Nephron progenitor cell (in vitro differentiated cells): ENCODE data around the gene EPB41.
A peak's percentile ranks its signal among the peaks of the same experiment; 100 is the strongest.

Source experiments
- DNase-seq: peaks from one replicate; pipeline ENCODE4 v3.0.0; 2021
- H3K27ac Mint-ChIP-seq: 2 replicates; pipeline ENCODE4 v1.8.0; 2021; ENCODE audit warnings: mild to moderate bottlenecking, moderate library complexity, mixed read lengths
- H3K27me3 Mint-ChIP-seq: 2 replicates; pipeline ENCODE4 v1.8.0; 2021; ENCODE audit warnings: mild to moderate bottlenecking, low read depth, mixed read lengths; ENCODE audit not compliant: poor library complexity
- H3K36me3 Mint-ChIP-seq: 2 replicates; pipeline ENCODE4 v1.8.0; 2021; ENCODE audit warnings: low read depth, mixed read lengths
- H3K4me1 Mint-ChIP-seq: 2 replicates; pipeline ENCODE4 v1.8.0; 2021; ENCODE audit warnings: mixed read lengths
- H3K4me3 Mint-ChIP-seq: 2 replicates; pipeline ENCODE4 v1.8.0; 2021; ENCODE audit warnings: mild to moderate bottlenecking, moderate library complexity, mixed read lengths
- H3K9me3 Mint-ChIP-seq: 2 replicates; pipeline ENCODE4 v1.8.0; 2021; ENCODE audit warnings: mild to moderate bottlenecking, moderate library complexity, mixed read lengths
- CTCF ChIP-seq: fragments of 200-600 bp; sonication (generic); IDR thresholded peaks from 2 replicates; pipeline ENCODE4 v1.5.0; 2021; ENCODE audit warnings: antibody characterized with exemption

Gene EPB41

GRCh38 chr1:29017235-29017634 is 102.9 kb downstream of the EPB41 start:
- no peak for DNase-seq
- Mint-ChIP-seq H3K4me1 (no peaks in the 10 kb centered on the region), H3K4me3 (no peak overlapping the region), H3K9me3 (no peaks in the 10 kb centered on the region), H3K27me3 (no peaks in the 10 kb centered on the region), H3K27ac (no peak overlapping the region), H3K36me3 (peaks cover 12% of the 10 kb centered on the region)
- TF ChIP-seq CTCF = no peak

GRCh38 chr1:29017975-29018712 is 103.8 kb downstream of the EPB41 start:
- no peaks in the 10 kb centered on the region for H3K4me1 Mint-ChIP-seq
- no peak overlapping the region for H3K27ac Mint-ChIP-seq
- TF ChIP-seq CTCF = no peak
- DNase-seq = no peak
- no peaks in the 10 kb centered on the region for H3K9me3 Mint-ChIP-seq
- H3K27me3 Mint-ChIP-seq = no peaks in the 10 kb centered on the region
- H3K4me3 Mint-ChIP-seq = no peak overlapping the region
- peaks cover 12% of the 10 kb centered on the region for H3K36me3 Mint-ChIP-seq

- TF ChIP-seq CTCF = no peak
- DNase-seq = no peak
- Mint-ChIP-seq H3K4me1 (no peaks in the 10 kb centered on the region), H3K27ac (no peak overlapping the region), H3K27me3 (no peaks in the 10 kb centered on the region), H3K36me3 (peaks cover 25% of the 10 kb centered on the region), H3K4me3 (no peak overlapping the region), H3K9me3 (no peaks in the 10 kb centered on the region)
These were observed 108.3 kb downstream of the EPB41 start for GRCh38 chr1:29022620-29023019.

- TF ChIP-seq CTCF = no peak
- Mint-ChIP-seq H3K27me3 (no peaks in the 10 kb centered on the region), H3K27ac (no peak overlapping the region), H3K9me3 (no peaks in the 10 kb centered on the region), H3K4me3 (no peak overlapping the region), H3K36me3 (peaks cover 43% of the 10 kb centered on the region), H3K4me1 (no peaks in the 10 kb centered on the region)
- no peak for DNase-seq
These were observed 115.3 kb downstream of the EPB41 start for GRCh38 chr1:29029667-29030066.

GRCh38 chr1:29032841-29033240 is 118.5 kb downstream of the EPB41 start:
- no peaks in the 10 kb centered on the region for H3K27me3 Mint-ChIP-seq
- H3K36me3 Mint-ChIP-seq = peaks cover 52% of the 10 kb centered on the region
- no peak for TF ChIP-seq CTCF
- H3K27ac Mint-ChIP-seq = no peak overlapping the region
- H3K9me3 Mint-ChIP-seq = no peaks in the 10 kb centered on the region
- no peak overlapping the region for H3K4me3 Mint-ChIP-seq
- H3K4me1 Mint-ChIP-seq = no peaks in the 10 kb centered on the region
- DNase-seq = no peak

GRCh38 chr1:29033829-29034466 is 119.6 kb downstream of the EPB41 start:
- Mint-ChIP-seq H3K4me3 (no peak overlapping the region), H3K9me3 (no peaks in the 10 kb centered on the region), H3K36me3 (peaks cover 54% of the 10 kb centered on the region), H3K27ac (no peak overlapping the region), H3K27me3 (no peaks in the 10 kb centered on the region), H3K4me1 (no peaks in the 10 kb centered on the region)
- peak; percentile 64 for TF ChIP-seq CTCF
- no peak for DNase-seq
